Activated naive CD8-positive, alpha-beta T cell treated with anti-CD3 and anti-CD28 coated beads, Interleukin-2, amount 50 U/mL, for 24 hours (primary cell): ENCODE results near the gene PRADC1.
"Not testable (repeated sequence)": the region's sequence is repeated elsewhere in the genome, so short reads cannot be mapped to it uniquely, and the experiment has no call there.

Source experiments
- ATAC-seq: fragments of 150-1000 bp; cut with Tn5 transposase; one replicate; pipeline ENCODE4 v1.10.0; 2021
- DNase-seq: peaks from one replicate; pipeline ENCODE4 v3.0.0; 2021
- H3K27ac Mint-ChIP-seq: one replicate; pipeline ENCODE4 v1.8.0; 2021; ENCODE audit warnings: mild to moderate bottlenecking, mixed read lengths
- H3K27me3 Mint-ChIP-seq: one replicate; pipeline ENCODE4 v1.8.0; 2021; ENCODE audit warnings: mixed read lengths
- H3K36me3 Mint-ChIP-seq: one replicate; pipeline ENCODE4 v1.8.0; 2021; ENCODE audit warnings: low read depth, mixed read lengths
- H3K4me1 Mint-ChIP-seq: one replicate; pipeline ENCODE4 v1.8.0; 2021; ENCODE audit warnings: mixed read lengths
- H3K4me3 Mint-ChIP-seq: one replicate; pipeline ENCODE4 v1.8.0; 2021; ENCODE audit warnings: mild to moderate bottlenecking, moderate library complexity, mixed read lengths
- H3K9me3 Mint-ChIP-seq: one replicate; pipeline ENCODE4 v1.8.0; 2021; ENCODE audit warnings: mixed read lengths

Gene PRADC1

GRCh38 chr2:73262691-73263429 lies 29.8 kb upstream of the PRADC1 start:
- peaks cover 16% of the 10 kb centered on the region for H3K36me3 Mint-ChIP-seq
- H3K27ac Mint-ChIP-seq: not testable (repeated sequence)

GRCh38 chr2:73262108-73262651 lies 29.1 kb upstream of the PRADC1 start:
- no peak overlapping the region for H3K27ac Mint-ChIP-seq
- peaks cover 14% of the 10 kb centered on the region for H3K36me3 Mint-ChIP-seq
- H3K9me3 Mint-ChIP-seq: no peaks in the 10 kb centered on the region
- no peak for DNase-seq
- ATAC-seq: no peak
- H3K27me3 Mint-ChIP-seq: no peaks in the 10 kb centered on the region
- H3K4me1 Mint-ChIP-seq: no peaks in the 10 kb centered on the region
- no peak overlapping the region for H3K4me3 Mint-ChIP-seq

More at GRCh38 chr2:73262691-73263429, 29.8 kb upstream of the PRADC1 start:
- not testable (repeated sequence) for H3K9me3 Mint-ChIP-seq, H3K4me1 Mint-ChIP-seq, DNase-seq, H3K27me3 Mint-ChIP-seq, H3K4me3 Mint-ChIP-seq, ATAC-seq

DNA sequence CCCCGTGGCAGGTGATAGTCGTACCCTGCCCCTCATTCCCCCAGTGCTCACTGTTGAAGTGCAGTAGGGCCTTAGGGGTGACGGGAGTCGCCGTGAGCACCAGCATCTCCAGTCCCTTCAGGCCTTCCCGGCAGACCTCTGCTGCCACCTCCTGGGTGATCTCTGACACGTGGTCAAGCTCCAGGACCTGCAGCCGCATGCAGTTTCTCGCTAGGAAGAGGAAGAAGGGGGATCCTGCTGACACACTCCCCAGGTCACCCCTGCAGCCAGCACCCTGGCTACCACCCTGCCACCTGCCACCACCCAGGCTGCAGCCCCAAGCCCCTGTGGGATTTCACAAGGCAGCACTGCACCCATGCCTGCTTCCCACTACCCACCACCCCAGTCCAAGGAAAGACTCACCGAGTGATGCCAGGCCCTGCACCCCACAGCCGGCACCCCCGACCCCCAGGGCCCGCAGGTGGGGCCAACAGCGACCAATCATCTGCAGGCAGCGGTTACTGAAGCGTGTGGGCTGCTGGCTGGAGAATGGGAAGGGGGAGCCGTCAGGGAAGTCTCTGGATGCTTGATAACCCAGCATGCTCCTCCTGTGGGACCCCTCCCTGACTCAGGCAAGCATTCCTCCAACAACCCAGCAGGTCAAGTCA lies 27.4 kb upstream of the PRADC1 start:
- Mint-ChIP-seq H3K36me3 (peaks cover 9% of the 10 kb centered on the region), H3K4me3 (no peak overlapping the region)
- no peak for DNase-seq

DNA sequence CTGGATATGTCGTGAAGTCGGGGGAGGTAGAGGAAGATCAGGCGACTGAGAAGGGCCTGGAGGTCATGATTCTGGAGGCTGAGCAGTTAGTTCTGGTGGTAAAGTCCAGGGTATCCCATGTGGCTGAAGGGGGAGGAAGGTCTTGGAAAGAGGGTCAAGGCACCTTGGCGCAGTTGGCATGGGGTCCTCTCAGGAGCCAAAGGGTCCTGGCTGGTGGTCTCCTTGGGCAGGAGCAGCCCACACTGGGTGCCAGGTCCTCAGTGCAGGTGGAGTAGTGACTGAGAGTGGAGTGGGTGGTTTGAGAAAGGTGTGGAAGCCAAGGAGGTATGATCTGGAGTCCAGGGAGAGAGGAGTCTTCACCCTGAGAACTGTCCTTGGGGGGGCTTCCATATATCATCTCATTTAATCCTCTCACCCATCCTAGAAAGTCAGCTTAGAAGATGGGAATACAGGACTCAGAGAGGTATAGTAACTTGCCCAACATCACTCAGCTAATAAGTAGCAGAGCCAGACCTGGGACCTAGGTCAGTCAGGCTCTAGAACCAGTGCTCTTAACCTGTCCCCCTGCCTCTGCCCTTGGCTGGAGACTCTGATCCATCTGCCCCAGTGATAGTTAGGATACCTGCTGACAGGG lies 26.8 kb upstream of the PRADC1 start:
- ATAC-seq (no peak), DNase-seq (no peak)
- no peaks in the 10 kb centered on the region for H3K9me3 Mint-ChIP-seq
- no peak overlapping the region for H3K27ac Mint-ChIP-seq
- no peaks in the 10 kb centered on the region for H3K27me3 Mint-ChIP-seq
- no peaks in the 10 kb centered on the region for H3K4me1 Mint-ChIP-seq
- H3K36me3 Mint-ChIP-seq: peaks cover 11% of the 10 kb centered on the region
- H3K4me3 Mint-ChIP-seq: no peak overlapping the region

More for the DNA sequence above, 27.4 kb upstream of the PRADC1 start:
- ATAC-seq: no peak
- Mint-ChIP-seq H3K9me3 (no peaks in the 10 kb centered on the region), H3K27ac (no peak overlapping the region), H3K4me1 (no peaks in the 10 kb centered on the region), H3K27me3 (no peaks in the 10 kb centered on the region)

- H3K4me3 Mint-ChIP-seq: no peak overlapping the region
- H3K27me3 Mint-ChIP-seq: no peaks in the 10 kb centered on the region
- no peak for ATAC-seq
- H3K9me3 Mint-ChIP-seq: no peaks in the 10 kb centered on the region
- peaks cover 11% of the 10 kb centered on the region for H3K36me3 Mint-ChIP-seq
- H3K4me1 Mint-ChIP-seq: no peaks in the 10 kb centered on the region
- DNase-seq: no peak
- H3K27ac Mint-ChIP-seq: no peak overlapping the region
Measured at GRCh38 chr2:73259276-73259675, 26.2 kb upstream of the PRADC1 start.

GRCh38 chr2:73258913-73259215 lies 25.8 kb upstream of the PRADC1 start:
- no peak overlapping the region for H3K27ac Mint-ChIP-seq
- peaks cover 10% of the 10 kb centered on the region for H3K36me3 Mint-ChIP-seq
- DNase-seq (no peak), ATAC-seq (no peak)
- no peaks in the 10 kb centered on the region for H3K4me1 Mint-ChIP-seq
- no peaks in the 10 kb centered on the region for H3K27me3 Mint-ChIP-seq
- no peak overlapping the region for H3K4me3 Mint-ChIP-seq
- H3K9me3 Mint-ChIP-seq: no peaks in the 10 kb centered on the region

- ATAC-seq: no peak
- H3K27ac Mint-ChIP-seq: no peak overlapping the region
- H3K4me1 Mint-ChIP-seq: no peaks in the 10 kb centered on the region
- no peaks in the 10 kb centered on the region for H3K27me3 Mint-ChIP-seq
- no peak for DNase-seq
- no peak overlapping the region for H3K4me3 Mint-ChIP-seq
- peaks cover 13% of the 10 kb centered on the region for H3K36me3 Mint-ChIP-seq
- H3K9me3 Mint-ChIP-seq: no peaks in the 10 kb centered on the region
Measured at GRCh38 chr2:73258186-73258912, 25.3 kb upstream of the PRADC1 start.

DNA sequence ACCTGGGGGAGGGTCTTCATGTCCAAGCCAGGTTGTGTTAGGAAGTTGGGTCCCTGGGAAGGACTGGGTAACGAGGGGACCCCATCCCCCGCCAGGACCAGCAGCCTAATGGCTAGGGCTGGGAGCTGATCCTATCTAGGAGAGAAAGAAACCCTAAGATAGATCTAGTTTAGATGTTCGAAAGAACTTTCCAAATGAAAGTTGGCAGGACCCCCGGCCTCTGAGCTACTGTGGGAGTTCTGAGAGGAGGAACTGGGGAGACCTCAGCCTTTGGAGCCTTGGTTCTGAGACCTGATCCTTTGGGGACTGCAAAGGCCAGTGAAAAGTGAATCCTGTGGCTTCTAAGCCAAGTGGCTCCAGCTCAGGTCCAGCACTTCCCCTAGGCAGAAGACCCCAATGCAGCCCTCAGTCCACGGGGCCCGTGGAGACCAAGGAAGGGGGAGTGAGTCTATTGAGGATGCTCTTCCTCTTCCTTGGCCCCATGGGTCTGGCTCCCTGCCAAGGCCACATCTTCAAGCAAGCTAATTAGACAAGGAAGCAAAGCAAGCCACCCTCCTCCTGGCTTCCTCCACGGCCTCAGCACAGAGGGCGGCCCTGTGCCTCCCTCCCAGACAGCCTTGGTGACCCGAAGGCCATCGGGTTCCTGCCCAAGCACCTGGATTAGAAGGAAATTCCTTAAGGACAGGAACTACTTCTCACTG lies 24.5 kb upstream of the PRADC1 start:
- ATAC-seq (no peak), DNase-seq (no peak)
- H3K27ac Mint-ChIP-seq: no peak overlapping the region
- no peaks in the 10 kb centered on the region for H3K4me1 Mint-ChIP-seq
- H3K27me3 Mint-ChIP-seq: no peaks in the 10 kb centered on the region
- no peaks in the 10 kb centered on the region for H3K9me3 Mint-ChIP-seq
- no peak overlapping the region for H3K4me3 Mint-ChIP-seq
- peaks cover 19% of the 10 kb centered on the region for H3K36me3 Mint-ChIP-seq

- no peaks in the 10 kb centered on the region for H3K4me1 Mint-ChIP-seq
- H3K27ac Mint-ChIP-seq: no peak overlapping the region
- H3K4me3 Mint-ChIP-seq: no peak overlapping the region
- ATAC-seq: no peak
- no peak for DNase-seq
- H3K36me3 Mint-ChIP-seq: peaks cover 24% of the 10 kb centered on the region
- H3K27me3 Mint-ChIP-seq: no peaks in the 10 kb centered on the region
- H3K9me3 Mint-ChIP-seq: no peaks in the 10 kb centered on the region
Measured at GRCh38 chr2:73257021-73257420, 24.0 kb upstream of the PRADC1 start.

- ATAC-seq: no peak
- H3K4me1 Mint-ChIP-seq: no peaks in the 10 kb centered on the region
- no peak overlapping the region for H3K27ac Mint-ChIP-seq
Measured at GRCh38 chr2:73256618-73256922, 23.5 kb upstream of the PRADC1 start.

DNA sequence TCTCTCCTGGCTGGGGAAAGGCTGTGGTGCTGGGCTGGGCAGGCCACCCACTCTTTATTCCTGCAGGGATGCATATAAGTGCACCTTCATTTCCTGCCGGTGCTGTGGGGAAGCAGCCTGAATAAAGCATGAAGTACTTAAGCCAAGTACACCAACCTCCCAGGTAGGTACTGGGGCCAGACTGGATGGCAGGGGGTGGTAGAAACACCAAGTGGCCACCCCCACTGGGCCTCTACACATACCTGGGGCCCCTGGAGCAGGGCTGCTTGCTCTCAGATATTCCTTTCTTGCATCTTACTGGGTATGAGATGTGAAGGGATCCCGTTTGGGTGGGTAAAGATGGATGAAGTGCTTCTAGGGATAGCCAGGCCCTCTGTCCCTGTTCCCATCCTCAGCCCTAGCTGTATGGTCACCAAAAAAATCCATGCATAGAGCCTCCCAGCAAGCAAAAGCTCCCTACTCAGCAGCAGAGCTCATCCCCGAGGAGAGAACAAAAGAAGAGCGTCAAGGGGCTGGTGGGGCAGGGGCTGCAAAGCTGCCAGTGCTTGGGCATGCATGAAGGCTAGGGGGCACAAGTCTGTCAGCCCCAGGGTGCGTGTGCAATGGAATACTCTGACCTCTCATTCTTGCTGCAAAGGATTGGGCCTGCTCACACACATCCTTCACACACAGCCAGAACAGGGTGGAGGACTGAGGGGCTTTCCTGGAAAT lies 23.0 kb upstream of the PRADC1 start:
- no peak overlapping the region for H3K27ac Mint-ChIP-seq
- DNase-seq (no peak), ATAC-seq (no peak)
- H3K9me3 Mint-ChIP-seq: no peaks in the 10 kb centered on the region
- peaks cover 27% of the 10 kb centered on the region for H3K36me3 Mint-ChIP-seq
- H3K4me3 Mint-ChIP-seq: no peak overlapping the region
- H3K4me1 Mint-ChIP-seq: no peaks in the 10 kb centered on the region
- no peaks in the 10 kb centered on the region for H3K27me3 Mint-ChIP-seq

More at GRCh38 chr2:73256618-73256922, 23.5 kb upstream of the PRADC1 start:
- H3K4me3 Mint-ChIP-seq: no peak overlapping the region
- no peak for DNase-seq
- H3K36me3 Mint-ChIP-seq: peaks cover 26% of the 10 kb centered on the region
- H3K9me3 Mint-ChIP-seq: no peaks in the 10 kb centered on the region
- H3K27me3 Mint-ChIP-seq: no peaks in the 10 kb centered on the region

GRCh38 chr2:73255007-73255644 lies 22.1 kb upstream of the PRADC1 start:
- H3K36me3 Mint-ChIP-seq: peaks cover 37% of the 10 kb centered on the region
- peak; percentile 14 for ATAC-seq

DNA sequence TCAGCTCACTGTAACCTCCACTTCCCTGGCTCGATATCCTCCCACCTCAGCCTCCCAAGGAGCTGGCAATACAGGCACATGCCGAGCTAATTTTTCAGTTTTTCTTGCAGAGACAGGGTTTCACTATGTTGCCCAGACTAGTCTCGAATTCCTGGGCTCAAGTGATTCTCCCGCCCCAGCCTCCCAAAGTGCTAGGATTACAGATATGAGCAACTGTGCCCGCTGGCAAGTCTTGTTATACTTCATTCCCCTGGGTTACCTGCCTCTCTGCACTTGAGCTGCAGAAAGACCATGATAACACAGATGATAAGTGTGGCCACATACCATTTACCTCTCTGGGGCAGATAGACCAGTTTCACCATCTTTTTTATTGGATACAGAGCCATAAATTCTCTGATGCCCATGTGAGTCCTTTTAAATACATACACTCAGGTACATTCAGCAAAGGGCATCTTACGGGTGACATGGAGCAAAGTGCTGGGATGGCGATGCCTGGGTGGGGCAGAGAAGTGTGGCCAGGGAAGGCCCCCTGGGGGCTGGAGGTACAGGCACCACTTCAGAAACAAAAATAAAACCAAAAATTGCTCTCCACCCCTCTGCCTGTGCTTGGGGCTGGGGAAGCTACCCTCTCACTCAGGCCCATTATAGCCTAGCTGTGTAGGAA lies 21.4 kb upstream of the PRADC1 start:
- Mint-ChIP-seq H3K27me3 (no peaks in the 10 kb centered on the region), H3K27ac (peak overlapping the region; percentile 60), H3K4me3 (no peak overlapping the region), H3K9me3 (no peaks in the 10 kb centered on the region), H3K4me1 (no peaks in the 10 kb centered on the region), H3K36me3 (peaks cover 43% of the 10 kb centered on the region)
- DNase-seq: no peak
- no peak for ATAC-seq

More at GRCh38 chr2:73255007-73255644, 22.1 kb upstream of the PRADC1 start:
- H3K9me3 Mint-ChIP-seq: no peaks in the 10 kb centered on the region
- H3K4me3 Mint-ChIP-seq: no peak overlapping the region
- H3K27me3 Mint-ChIP-seq: no peaks in the 10 kb centered on the region
- no peaks in the 10 kb centered on the region for H3K4me1 Mint-ChIP-seq
- H3K27ac Mint-ChIP-seq: no peak overlapping the region
- no peak for DNase-seq
